SU-DHL-6 (cell line): ENCODE data around the gene CSNK1D.
"Not testable (repeated sequence)": the region's sequence is repeated elsewhere in the genome, so short reads cannot be mapped to it uniquely, and the experiment has no call there.

Experiments used
- H2AFZ ChIP-seq: fragments of 200-600 bp; sonication (generic); 2 replicates; pipeline ENCODE4 v1.6.1; 2014; ENCODE audit warnings: low read depth, mild to moderate bottlenecking, moderate library complexity, mixed read lengths, antibody characterized with exemption, low read length; ENCODE audit not compliant: severe bottlenecking
- H3F3A ChIP-seq: fragments of 200-600 bp; shearing (Covaris generic); 2 replicates; pipeline ENCODE4 v1.6.0; 2016; ENCODE audit warnings: antibody characterized with exemption, mild to moderate bottlenecking; ENCODE audit not compliant: insufficient read depth
- H3K27ac ChIP-seq: fragments of 200-600 bp; sonication (generic); 2 replicates; pipeline ENCODE4 v1.5.1; 2016; ENCODE audit warnings: low read depth, mild to moderate bottlenecking, low read length, moderate library complexity, mixed read lengths
- H3K27me3 ChIP-seq: fragments of 200-600 bp; sonication (generic), shearing (Covaris generic); 2 replicates; pipeline ENCODE4 v1.6.0; 2014; ENCODE audit warnings: mild to moderate bottlenecking, low read length
- H3K36me3 ChIP-seq: fragments of 200-600 bp; sonication (generic); 2 replicates; pipeline ENCODE4 v1.6.1; 2014; ENCODE audit warnings: mild to moderate bottlenecking, low read length, mixed read lengths
- H3K4me2 ChIP-seq: fragments of 300-600, 200-600 bp; shearing (Covaris generic), sonication (generic); 2 replicates; pipeline ENCODE4 v1.6.0; 2014; ENCODE audit warnings: low read length, low read depth, mild to moderate bottlenecking; ENCODE audit not compliant: poor library complexity, severe bottlenecking
- H3K4me3 ChIP-seq: fragments of 200-600 bp; sonication (generic); 2 replicates; pipeline ENCODE4 v1.5.1; 2014; ENCODE audit warnings: antibody characterized with exemption, low read length, mild to moderate bottlenecking, mixed read lengths; ENCODE audit not compliant: insufficient read depth, poor library complexity, severe bottlenecking
- H3K79me2 ChIP-seq: fragments of 200-600 bp; sonication (generic); 2 replicates; pipeline ENCODE4 v1.6.1; 2014; ENCODE audit warnings: mild to moderate bottlenecking, low read length, moderate library complexity; ENCODE audit not compliant: insufficient read depth
- H3K9ac ChIP-seq: fragments of 200-600 bp; sonication (generic); 2 replicates; pipeline ENCODE4 v1.7.0; 2014; ENCODE audit warnings: mild to moderate bottlenecking, low read length
- H3K9me2 ChIP-seq: fragments of 200-600 bp; sonication (generic); replicated peaks from 2 replicates; pipeline ENCODE4 v1.6.1; 2014; ENCODE audit warnings: low read length; ENCODE audit not compliant: insufficient read depth
- H3K9me3 ChIP-seq: fragments of 200-600 bp; sonication (generic); 2 replicates; pipeline ENCODE4 v1.6.1; 2014; ENCODE audit warnings: low read length, mixed read lengths; ENCODE audit not compliant: insufficient read depth
- H4K20me1 ChIP-seq: fragments of 200-600 bp; sonication (generic); 2 replicates; pipeline ENCODE4 v1.6.1; 2014; ENCODE audit warnings: low read depth, mild to moderate bottlenecking, antibody characterized with exemption, low read length, moderate library complexity, mixed read lengths
- EZH2phosphoT487 ChIP-seq: fragments of 200-600 bp; sonication (generic), shearing (Covaris generic); conservative IDR thresholded peaks from 2 replicates; pipeline ENCODE4 v1.6.1; 2018; ENCODE audit warnings: mild to moderate bottlenecking, antibody characterized with exemption, low read length, moderate library complexity, mixed read lengths
- TF ChIP-seq, protein P1 (sequence below): fragments of 200-600 bp; sonication (generic); IDR thresholded peaks from one replicate; pipeline ENCODE4 v1.5.1; 2017; ENCODE audit warnings: antibody characterized with exemption, mild to moderate bottlenecking, low read length, moderate library complexity; ENCODE audit not compliant: insufficient read depth, poor library complexity, severe bottlenecking

CSNK1D gene

GRCh38 chr17:82262344-82262743, 11.2 kb downstream of the CSNK1D start:
- H3K79me2 ChIP-seq: peaks cover 35% of the 10 kb centered on the region
- no peaks in the 10 kb centered on the region for H3K9me3 ChIP-seq
- no peak overlapping the region for H3K27ac ChIP-seq
- no peak overlapping the region for H3K4me2 ChIP-seq
- H4K20me1 ChIP-seq: peaks cover 4% of the 10 kb centered on the region; the same call in 1 of the 2 replicates
- no peaks in the 10 kb centered on the region for H3K9me2 ChIP-seq
- no peak overlapping the region for H2AFZ ChIP-seq
- H3K4me3 ChIP-seq: no peak overlapping the region
- TF ChIP-seq, protein P1, sequence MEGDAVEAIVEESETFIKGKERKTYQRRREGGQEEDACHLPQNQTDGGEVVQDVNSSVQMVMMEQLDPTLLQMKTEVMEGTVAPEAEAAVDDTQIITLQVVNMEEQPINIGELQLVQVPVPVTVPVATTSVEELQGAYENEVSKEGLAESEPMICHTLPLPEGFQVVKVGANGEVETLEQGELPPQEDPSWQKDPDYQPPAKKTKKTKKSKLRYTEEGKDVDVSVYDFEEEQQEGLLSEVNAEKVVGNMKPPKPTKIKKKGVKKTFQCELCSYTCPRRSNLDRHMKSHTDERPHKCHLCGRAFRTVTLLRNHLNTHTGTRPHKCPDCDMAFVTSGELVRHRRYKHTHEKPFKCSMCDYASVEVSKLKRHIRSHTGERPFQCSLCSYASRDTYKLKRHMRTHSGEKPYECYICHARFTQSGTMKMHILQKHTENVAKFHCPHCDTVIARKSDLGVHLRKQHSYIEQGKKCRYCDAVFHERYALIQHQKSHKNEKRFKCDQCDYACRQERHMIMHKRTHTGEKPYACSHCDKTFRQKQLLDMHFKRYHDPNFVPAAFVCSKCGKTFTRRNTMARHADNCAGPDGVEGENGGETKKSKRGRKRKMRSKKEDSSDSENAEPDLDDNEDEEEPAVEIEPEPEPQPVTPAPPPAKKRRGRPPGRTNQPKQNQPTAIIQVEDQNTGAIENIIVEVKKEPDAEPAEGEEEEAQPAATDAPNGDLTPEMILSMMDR: no peak
- TF ChIP-seq EZH2phosphoT487: no peak
- peaks cover 20% of the 10 kb centered on the region for H3K36me3 ChIP-seq
- no peaks in the 10 kb centered on the region for H3K27me3 ChIP-seq
- H3F3A ChIP-seq: no peaks in the 10 kb centered on the region
- no peak overlapping the region for H3K9ac ChIP-seq

GRCh38 chr17:82259972-82260961, 13.2 kb downstream of the CSNK1D start:
- Histone ChIP-seq H3K79me2 (peaks cover 24% of the 10 kb centered on the region), H3K36me3 (peaks cover 35% of the 10 kb centered on the region)
- not testable (repeated sequence) for H3K27me3 ChIP-seq, H3K9ac ChIP-seq, H3K9me3 ChIP-seq, H3K4me2 ChIP-seq, H3K27ac ChIP-seq, H3F3A ChIP-seq, H3K4me3 ChIP-seq, H4K20me1 ChIP-seq, H3K9me2 ChIP-seq, H2AFZ ChIP-seq

DNA sequence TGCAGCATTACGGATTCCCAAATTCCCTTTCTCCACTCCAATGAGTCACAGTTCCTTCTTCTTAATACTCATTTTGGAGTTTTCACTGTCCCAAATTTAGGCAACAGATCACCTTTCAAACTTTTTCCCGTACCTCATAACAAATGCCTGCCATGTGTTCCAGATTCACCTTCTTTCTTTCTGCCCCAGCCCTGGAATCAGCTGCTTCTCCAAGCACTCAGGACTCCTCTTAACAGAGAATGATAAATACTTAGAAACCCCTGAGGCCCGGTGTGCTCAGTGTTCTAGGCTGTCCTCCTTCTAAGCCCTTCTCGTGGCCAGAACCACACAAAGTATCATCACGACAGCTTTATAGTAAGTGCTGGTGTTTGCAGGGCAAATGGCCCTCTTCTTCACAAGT, 14.9 kb downstream of the CSNK1D start:
- no peak overlapping the region for H3K4me3 ChIP-seq
- no peak overlapping the region for H2AFZ ChIP-seq
- no peaks in the 10 kb centered on the region for H3K9me3 ChIP-seq
- no peaks in the 10 kb centered on the region for H3K9me2 ChIP-seq
- no peak overlapping the region for H3K9ac ChIP-seq
- H3K27ac ChIP-seq: no peak overlapping the region
- H3K4me2 ChIP-seq: no peak overlapping the region
- H3K27me3 ChIP-seq: no peaks in the 10 kb centered on the region
- peaks cover 35% of the 10 kb centered on the region for H3K36me3 ChIP-seq
- peaks cover 23% of the 10 kb centered on the region; the same call in 1 of the 2 replicates for H3K79me2 ChIP-seq
- no peaks in the 10 kb centered on the region for H3F3A ChIP-seq
- no peaks in the 10 kb centered on the region; the same call in 1 of the 2 replicates for H4K20me1 ChIP-seq
- TF ChIP-seq EZH2phosphoT487: no peak
- TF ChIP-seq, protein P1: no peak

GRCh38 chr17:82257473-82257872, 16.0 kb downstream of the CSNK1D start:
- Histone ChIP-seq H3K36me3 (peaks cover 35% of the 10 kb centered on the region), H3K27ac (no peak overlapping the region)

More at GRCh38 chr17:82257473-82257872, 16.0 kb downstream of the CSNK1D start:
- H3K9ac ChIP-seq: no peak overlapping the region
- no peaks in the 10 kb centered on the region for H3F3A ChIP-seq
- H3K9me3 ChIP-seq: no peaks in the 10 kb centered on the region
- TF ChIP-seq, protein P1: no peak
- no peak for TF ChIP-seq EZH2phosphoT487
- H3K27me3 ChIP-seq: no peaks in the 10 kb centered on the region
- H4K20me1 ChIP-seq: no peaks in the 10 kb centered on the region; the same call in 1 of the 2 replicates
- H3K79me2 ChIP-seq: peaks cover 22% of the 10 kb centered on the region; the same call in 1 of the 2 replicates
- H3K9me2 ChIP-seq: no peaks in the 10 kb centered on the region
- H3K4me2 ChIP-seq: no peak overlapping the region
- no peak overlapping the region for H3K4me3 ChIP-seq
- no peak overlapping the region for H2AFZ ChIP-seq
